GM21576 (cell line): ENCODE results near the gene ARHGEF33.
A peak's percentile ranks its signal among the peaks of the same experiment; 100 is the strongest.
"Not testable (repeated sequence)": the region's sequence is repeated elsewhere in the genome, so short reads cannot be mapped to it uniquely, and the experiment has no call there.

Source experiments
- ATAC-seq: cut with Tn5 transposase; IDR thresholded peaks from one replicate; pipeline ENCODE4 v1.9.1; 2021; ENCODE audit warnings: mild to moderate bottlenecking, moderate library complexity; ENCODE audit not compliant: unreplicated experiment

ARHGEF33 gene

DNA sequence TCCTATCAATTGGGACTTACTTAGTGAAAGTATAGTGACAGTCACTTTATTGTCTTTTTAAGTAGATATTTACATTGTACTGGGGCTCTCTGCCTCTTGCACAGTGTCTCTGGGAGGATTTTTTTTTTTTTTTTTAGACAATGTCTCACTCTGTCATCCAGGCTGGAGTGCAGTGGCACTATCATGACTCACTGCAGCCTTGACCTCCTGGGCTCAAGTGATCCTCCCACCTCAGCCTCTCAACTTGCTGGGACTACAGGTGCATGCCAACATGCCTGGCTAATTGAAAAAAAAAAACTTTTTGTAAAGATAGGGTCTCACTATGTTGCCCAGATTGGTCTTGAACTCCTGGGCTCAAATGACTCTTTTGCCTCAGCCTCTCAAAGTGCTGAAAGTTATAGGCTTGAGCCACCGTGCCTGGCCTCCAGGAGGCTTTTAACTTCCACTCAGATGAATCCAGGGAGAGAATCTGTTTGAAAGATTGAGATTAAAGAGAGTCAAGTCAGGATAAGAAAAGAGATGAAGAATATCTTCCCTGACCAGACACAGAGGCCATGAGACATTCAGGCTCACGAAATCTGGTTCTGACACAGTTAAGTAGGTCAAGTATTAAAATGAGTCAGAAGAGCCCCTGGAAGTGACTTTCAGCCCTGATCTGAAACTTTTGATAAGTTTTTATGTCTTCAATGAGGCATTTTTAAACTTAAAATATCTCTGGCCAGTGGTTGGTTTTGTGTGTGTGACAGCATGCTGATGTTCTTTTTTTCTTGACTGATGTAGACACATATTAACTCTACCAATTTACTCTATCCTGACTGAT is 18.3 kb downstream of the ARHGEF33 start:
- peak; percentile 86 for ATAC-seq

DNA sequence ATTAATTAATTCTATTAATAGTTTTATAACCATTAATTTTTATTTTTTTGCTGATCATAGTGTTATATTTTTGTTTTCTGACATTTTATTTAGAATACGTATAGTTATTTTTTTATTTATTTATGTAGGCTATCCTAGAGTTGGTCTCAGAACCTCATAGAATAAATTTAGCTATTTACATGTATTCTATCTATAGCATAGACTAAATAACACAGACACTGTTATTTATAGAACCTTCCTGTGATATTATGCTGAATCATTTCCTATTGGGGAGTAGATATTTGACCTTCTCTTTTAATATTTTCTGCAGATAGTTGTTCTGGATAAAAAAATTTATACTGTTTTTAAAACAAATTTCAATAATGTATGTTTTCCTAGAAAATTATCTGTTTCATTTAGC is 20.2 kb downstream of the ARHGEF33 start:
- ATAC-seq = no peak

DNA sequence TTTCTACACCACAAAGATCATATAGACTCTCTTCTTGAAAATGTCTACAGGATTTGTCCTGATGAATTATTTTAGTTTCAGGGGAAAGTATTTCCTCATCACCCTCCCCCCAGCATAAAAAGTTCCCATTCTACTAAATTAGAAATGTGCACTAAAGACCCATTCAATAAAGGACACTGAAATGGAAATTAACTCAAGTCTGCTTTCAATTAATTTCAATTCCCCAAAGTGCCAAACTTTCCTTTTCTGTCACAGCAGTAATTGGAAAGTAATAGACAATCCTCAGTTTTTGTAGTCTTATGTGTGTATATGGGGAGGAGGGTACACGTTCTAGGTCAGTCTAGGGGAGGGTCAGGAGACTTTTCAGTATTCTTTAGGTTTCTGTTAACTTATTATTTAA is 21.5 kb downstream of the ARHGEF33 start:
- no peak for ATAC-seq

DNA sequence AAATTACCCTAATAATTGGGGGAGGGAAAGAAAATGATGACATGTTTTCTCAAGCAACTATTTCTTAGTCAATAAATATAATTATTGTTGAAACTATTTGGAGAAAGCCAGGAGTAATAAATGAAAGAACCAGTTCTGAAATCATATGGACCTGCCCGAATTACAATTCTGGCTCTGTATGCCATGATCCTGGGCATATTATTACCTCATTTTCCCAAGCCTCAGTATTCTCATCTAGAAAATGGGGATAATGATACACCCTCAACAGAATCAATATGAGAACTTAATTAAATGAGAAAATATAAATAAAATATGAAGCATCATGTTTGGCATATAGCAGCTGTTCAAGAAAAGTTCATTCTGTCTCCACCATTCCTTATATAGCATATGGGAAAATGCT is 22.9 kb downstream of the ARHGEF33 start:
- ATAC-seq = no peak

DNA sequence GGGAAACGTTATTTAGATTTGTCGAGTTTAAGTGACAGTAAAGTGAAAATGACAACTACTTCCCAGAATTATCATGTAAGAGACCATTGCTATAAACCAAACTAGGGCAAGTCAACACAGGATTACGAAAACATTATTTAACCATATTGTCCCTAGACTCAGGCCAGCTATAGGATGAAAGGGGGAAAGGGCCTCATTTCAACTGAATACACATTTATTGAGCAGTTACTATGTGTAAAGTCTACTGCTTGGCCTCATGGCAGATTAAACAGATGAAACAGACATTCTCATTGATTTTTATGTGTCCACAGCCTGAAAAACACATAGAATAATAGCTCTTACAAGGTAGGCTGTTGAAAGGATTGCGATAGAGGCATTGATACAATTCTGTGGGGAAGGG is 32.7 kb downstream of the ARHGEF33 start:
- no peak for ATAC-seq

DNA sequence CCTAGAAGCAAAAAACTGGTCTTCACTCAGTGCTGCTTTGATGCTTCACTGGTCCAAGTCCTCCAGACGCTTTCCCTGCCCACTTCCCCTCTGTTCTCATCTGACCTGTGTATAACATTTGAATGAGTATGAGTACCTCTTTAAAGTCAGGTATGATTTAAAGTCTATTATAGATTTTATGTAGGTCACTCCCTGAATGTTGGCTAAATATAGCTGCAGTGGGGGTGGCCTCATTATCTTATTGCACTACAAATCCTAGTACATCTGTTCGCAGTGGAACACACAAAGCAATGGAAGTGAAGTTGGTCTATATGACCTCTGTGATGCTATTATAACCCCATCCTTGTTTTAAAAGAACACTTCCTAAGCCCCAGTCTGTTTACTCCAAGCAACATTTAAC is 33.2 kb downstream of the ARHGEF33 start:
- ATAC-seq = no peak

DNA sequence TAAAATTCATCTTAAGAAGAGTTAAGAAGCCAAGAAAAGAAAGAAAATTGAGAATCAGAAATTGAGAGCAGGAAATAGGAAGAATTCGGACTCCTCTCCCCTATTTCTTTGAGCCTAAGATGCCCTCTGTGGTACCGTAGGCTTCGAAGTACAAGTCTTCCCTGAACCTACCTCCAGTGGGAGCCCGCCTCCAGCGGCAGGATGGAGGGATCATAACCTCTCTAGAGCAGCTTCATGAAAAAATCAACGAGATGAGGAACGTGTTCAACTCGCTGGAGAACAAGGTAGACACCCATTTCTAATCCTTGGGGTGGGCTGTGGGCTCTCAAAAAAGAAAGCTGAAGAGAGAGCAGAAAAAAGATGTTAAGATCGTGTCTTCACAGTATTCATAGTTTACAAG is 36.3 kb downstream of the ARHGEF33 start:
- ATAC-seq = no peak

DNA sequence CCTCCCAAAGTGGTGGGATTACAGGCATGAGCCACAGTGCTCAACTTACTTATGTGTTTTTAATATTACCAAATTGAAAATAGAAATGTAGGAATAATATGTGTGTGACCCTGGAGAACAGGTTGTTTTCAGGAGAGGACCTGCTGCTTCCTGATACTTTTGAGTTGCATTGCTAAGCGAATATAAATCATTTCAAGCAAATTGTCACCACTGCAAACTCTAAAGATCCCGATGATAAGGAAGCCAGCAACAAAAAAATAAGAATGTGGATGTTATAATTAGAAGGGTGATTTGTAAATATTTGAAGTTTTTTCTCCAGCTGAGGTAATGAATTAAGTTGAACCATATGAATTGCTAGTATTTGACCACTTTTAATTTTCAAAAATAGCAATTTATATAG is 40.9 kb downstream of the ARHGEF33 start:
- no peak for ATAC-seq

DNA sequence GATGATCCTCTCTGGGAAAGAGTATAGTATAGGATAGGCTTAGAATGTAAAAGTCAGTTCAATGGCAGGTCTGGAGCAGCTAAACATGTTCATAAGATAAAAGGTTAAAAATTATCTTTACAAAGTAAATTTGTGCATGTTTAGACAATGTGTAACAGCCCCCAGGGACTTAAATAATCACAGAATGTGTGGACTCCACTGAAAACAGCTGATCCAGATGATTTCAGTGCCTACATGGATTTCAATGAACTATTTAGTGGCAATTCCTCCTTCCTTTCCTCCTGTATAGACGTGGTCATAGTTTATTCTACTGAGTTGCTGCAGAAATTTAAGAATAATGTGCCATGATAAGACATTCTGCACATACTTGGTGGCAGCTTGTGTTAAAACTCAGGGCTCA is 42.9 kb downstream of the ARHGEF33 start:
- ATAC-seq = no peak

DNA sequence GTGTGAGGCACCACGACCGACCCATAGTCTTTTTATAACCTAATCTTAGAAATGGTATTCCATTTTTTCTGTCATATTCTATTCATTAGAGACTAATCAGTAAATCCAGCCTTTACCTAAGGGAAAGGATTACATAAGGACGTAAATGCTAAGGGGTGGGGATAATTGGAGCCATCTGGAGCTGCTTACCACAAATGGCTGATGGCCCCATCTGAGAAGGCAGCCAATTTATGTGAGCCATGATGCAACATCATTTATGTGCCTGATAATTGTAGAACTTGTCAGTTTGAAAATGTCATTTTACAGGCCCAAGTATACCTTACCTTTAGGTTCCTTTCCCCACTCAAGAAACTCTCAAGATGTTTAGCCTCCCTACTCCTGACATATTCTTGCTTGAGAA is 44.0 kb downstream of the ARHGEF33 start:
- no peak for ATAC-seq

DNA sequence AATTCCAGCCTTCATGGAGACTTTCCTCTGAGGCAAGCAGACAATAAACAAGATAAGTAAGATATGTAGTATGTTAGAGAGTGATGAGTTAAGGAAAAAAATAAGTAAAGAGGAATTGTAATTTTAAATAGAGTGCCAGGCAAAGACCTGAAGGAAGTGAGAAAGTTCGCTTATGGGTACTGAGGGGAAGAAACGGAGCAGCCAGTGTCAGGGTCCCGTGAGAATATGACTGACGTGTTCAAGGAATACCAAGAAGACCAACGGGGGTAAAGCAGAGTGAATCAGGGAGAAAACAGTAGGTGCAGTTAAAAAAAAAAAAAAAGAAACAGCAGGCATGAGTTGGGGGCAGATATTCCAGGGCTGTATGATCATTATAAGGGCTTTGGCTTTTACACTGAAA is 45.1 kb downstream of the ARHGEF33 start:
- ATAC-seq = no peak

DNA sequence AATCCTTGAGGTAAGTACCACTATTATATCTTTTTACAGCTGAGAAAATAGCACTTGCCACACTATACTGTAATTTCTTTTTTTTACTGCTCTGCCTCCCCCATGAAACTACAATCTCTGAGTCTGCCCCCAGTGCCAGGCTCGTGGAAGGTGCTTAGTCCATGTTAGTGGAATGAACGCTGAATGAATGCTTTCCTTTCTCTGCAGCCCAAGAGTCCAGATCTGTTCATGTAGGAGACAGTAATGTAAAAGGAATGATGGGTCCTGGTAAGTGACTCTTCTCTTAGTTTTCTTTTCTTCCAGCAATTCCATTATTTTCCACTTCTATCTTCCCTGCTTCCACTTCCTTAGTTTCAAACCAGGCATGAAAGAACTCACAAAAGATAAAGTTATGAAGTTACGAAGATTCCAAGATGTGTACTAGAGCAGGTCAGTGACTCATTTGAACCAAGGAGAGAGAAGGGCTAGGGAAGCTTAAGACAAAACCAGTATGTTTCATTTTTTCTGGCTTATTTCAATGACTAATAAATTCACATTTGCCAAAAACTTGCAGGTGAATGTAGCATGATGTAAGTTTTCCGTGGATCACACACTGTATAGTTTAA is 46.0 kb downstream of the ARHGEF33 start:
- no peak for ATAC-seq

DNA sequence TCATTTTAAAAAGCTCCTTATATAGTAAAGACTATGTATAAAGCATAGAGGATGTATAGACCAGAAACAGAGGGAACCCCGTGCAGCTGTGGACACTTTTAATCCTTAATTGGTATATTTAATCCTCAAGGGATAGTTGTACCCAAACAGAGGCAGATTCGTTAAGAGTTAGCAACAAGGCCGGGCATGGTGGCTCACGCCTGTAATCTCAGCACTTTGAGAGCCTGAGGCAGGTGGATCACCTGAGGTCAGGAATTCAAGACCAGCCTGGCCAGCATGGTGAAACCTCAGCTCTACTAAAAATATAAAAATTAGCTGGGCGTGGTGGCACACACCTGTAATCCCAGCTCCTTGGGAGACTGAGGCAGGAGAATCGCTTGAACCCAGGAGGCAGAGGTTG is 46.8 kb downstream of the ARHGEF33 start:
- not testable (repeated sequence) for ATAC-seq

DNA sequence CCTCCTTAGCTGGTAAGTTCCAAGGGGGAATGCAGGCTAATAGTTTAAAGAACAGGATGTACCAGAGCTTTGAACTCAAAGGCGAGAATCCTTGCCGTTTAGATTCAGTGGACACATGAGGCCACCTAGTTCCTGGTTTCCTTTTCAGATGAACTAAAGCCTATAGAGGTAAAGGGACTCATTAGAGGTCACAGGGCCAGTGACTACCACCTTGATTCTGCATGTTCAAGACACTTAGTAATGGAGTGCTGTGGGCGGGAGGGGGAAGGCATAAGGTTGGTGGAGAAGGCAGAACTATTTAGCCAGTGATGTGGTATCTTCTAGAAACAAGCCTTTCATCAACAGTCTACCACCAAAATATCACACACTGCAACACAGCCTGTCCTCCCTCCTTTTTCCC is 47.9 kb downstream of the ARHGEF33 start:
- ATAC-seq = no peak

DNA sequence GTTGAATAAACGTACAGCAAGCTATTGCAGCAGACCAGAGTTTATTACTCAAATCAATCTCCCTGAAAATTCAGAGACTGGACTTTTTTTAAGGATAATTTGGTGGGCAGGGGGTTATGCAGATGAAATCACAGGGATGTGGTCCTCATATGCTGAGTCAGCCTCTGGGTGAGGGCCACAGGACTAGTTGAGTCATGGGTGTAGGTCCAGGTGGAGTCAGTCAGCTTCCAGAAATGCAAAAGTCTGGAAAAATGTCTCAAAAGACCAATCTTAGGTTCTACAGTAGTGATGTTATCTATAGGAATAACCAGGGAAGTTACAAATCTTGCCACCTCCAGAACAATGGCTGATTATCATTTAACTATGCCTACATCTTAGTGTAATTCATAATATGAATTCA is 51.1 kb downstream of the ARHGEF33 start:
- no peak for ATAC-seq

DNA sequence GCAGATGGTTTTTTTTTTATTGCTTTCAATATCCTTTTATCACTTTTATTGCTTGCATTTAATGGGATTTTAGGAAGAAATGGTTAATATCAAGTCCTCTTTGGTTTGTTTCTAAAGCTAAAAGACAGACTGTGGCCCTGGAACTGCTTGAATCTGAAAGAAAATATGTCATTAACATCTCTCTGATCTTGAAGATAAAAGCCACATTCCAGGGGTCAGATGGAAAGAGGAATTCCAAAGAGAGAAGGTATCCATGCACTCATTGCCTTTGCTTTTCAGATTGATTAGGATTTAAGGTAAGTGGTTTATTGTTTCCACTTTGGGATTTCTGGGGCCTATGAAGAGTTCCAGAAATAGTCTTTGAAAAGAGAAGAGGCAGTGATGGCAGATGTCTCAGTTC is 54.1 kb downstream of the ARHGEF33 start:
- no peak for ATAC-seq

DNA sequence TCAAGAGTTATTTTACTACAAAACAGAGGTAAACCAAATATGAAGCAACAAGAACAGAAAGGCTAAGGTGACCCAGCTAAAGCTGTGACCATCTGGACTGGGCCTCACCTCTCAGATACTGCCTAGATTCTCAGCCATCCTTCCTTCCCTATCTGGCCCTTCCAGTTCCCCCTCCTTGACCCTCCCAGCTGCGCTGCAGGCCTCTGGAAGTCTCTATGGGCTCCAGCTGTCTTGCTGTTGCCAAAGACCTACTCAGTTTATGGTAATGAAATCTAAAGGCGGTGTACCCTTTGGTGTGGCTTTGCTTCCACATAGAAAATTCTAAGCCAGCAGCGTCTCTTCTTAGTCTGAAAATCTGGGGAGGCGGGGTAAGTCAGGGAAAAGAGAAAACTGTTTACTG is 55.7 kb downstream of the ARHGEF33 start:
- ATAC-seq = no peak

DNA sequence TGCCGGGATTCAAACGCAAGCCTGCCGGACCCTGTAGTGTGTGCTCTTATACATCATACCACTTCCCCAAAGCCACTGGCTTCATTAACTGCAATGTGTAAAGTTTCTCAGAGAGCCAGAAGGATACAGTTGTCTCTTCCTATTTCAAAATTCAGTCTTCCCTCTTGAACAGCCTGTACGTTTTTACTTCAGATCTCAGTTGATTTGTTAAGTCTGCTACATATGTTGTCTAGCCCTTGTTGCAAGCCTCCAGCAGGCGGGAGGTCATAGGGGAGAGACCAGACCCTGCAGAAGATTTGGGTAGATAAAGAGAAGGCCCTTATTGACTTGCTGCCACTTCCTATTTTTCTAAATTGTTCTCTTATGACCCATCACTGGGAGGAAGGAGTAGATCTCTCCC is 56.2 kb downstream of the ARHGEF33 start:
- no peak for ATAC-seq

DNA sequence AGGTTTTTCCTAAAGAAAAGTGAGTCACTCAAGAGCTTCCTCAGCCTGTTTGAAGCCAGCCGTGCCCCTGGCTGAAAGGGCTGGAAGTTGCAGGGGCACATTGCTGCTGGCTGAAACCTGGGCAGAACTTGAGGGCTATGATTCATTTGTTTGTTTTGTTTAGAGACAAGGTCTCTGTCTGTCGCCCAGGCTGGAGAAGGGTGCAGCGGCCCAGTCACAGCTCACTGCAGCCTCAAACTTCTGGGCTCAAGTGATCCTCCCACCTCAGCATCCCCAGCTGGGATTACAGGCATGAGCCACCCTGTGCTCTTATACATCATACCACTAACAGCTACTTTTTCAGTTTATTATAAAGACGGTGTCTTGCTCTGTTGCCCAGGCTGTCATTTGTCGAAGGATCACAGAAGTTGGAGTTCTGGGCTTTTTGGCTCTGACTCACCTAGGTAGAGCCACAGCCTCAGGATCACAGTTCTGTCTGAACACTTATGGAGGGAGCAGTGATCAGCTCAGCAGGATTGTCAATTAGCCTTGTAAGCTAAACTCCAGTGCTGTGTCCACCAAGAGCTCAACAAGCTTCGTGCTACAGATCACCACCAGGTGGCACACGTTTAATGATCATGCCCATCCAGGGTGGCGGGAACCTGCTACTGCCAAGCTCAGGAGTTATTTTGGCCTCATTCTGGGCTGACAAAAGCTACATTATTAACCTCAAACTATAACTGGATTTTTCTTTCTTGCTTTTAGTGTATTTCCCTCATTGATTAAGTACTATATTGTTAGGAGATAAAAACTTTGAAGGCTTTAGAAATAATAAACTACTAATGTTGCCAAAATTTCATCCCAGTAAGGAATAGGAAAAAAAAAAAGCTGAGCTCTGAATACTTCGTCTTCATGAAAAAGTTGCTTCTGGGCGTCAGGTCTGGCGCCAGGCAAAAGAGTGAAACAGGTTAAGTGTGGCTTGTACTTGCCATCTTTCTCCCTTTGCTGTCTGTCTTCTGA is 57.9 kb downstream of the ARHGEF33 start:
- no peak for ATAC-seq

DNA sequence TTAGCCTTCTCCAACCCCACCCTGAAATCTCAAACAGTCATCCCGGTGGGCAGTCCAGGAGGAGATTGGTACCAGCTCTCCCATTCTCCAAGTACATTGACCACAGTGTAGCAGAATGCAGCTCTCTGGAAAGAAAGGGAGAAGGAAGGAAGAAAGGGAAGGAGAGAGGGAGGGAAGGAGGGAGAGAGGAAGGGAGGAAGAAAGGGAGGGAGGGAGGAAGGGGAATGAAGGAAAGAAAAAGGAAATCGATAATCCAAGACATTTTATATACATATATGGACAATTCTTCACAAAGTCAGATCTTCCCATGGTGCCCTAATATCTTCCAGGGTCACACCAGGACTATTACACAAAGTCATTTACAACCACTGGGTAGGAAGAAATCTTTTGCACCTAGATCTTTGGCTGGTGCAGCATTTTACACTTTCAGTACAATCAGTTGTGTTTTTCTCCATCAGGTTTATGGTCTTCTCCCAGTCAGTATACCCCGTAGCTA is 58.8 kb downstream of the ARHGEF33 start:
- ATAC-seq = no peak

DNA sequence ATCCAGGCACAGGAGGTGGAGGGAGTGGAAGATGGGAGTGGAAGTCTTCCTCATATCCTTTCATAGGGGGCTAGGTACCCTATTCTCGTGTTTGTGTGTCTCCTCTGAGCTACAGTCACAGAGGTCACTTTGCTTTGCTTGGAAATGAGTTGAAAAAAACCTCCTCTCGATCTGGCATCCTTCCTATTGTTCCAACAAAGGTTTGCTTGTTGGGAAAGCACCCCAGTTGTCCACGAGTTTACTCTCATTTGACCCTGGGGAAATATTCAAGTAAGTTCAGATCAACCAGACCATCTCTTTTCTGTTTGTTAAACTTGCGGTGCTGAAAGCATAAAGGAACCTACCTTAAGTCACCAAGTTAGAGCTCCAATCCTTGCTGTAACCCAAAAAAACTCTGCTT is 59.3 kb downstream of the ARHGEF33 start:
- no peak for ATAC-seq
